Stimulated activated CD8-positive, alpha-beta memory T cell treated with anti-CD3 and anti-CD28 coated beads, Interleukin-2, amount 100 ng/mL, for 48 hours (primary cell): ENCODE measurements around the gene MSANTD3.
"Not testable (repeated sequence)": the region's sequence is repeated elsewhere in the genome, so short reads cannot be mapped to it uniquely, and the experiment has no call there.

Source experiments
- DNase-seq, 2 donors: peaks; one replicate each; pipeline ENCODE4 v3.0.0-alpha.2; 2020; ENCODE audit warnings: low read depth in 2 of 2

The MSANTD3 gene

DNA sequence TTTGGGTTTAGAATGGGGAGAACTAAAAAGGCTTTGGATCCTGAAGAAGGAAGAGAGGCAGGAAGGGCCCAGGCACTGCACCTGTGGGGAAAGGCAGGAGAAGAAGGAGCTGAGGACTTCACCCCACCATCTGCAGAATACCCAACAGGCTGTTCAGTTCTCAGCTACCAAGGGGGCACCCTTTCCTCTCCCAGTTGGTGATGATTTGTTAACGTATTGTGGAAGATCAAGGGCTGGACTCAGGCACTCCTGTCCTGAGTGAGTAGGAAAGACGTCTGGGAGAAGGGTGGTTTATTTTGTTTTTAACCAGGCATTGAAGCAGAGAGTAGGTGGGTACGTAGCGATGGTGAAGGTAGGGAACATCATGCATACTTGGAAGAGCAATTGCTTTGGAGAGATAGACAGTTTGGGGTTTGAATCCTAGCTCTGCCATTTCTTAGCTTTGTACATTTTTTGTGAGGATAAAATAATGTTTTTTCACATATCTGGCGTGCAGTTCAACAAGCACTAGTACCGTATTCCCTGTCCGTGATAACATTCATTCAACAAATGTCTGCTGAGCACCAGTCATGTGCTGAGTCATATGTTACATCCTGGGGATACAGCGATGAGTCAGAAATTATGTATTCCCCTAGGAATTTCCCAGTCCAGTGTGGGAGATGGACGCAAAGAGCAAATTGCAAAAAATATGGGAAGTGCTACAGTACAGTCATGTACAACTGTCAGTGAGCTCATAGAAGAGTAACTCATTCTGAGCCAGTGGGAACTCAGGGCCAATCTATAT is 2.1 kb downstream of the MSANTD3 start:
- no peak for DNase-seq

DNA sequence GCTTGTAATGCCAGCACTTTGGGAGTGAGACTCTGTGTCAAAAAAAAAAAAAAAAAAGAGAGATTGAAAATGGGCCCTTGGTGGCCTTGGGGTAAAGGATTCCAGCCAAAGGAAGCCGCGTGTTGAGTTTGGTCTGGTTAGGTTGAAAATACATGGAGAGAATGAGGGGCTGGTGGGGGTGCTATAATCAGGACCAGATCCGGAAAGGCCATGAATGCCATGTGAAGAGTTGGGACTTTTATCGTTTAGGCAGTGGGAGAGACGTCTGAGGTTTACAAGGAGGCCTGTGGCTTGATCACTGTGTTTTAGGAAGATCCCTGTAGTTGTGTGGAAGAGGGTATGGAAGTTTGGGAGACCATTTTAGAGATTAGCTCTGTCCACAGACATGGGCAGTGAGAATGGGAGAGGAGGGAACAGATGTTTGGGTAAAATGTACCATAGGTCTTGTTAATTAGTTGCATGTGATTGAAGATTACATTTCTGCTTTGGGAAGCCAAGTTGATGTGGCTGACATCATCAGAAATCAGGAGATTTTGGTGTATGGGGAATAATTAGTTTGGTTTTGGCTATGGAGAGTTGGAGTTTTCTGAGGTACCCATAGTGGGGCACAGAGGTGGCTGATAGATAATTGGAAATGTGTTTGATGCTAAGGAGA is 3.5 kb downstream of the MSANTD3 start:
- no peak for DNase-seq

DNA sequence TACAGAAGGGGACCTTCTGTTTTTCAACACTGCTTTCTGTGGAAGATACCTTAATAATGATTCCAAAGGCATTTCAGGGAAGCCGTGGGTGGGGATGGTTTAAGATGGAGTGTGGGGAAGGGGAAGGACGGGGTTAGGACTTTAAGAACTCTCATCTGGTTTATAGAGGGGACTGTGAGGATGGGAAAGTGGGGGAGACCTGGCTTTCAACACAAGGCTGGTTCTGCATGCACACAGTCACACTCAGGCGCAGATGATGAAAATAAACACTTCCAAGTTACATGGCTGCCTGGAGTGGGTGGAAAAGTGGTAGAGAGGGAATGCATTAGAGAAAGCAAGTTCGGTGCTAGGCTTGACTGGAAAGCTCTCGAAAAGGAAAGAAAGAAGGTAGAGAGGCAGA is 4.9 kb downstream of the MSANTD3 start:
- DNase-seq, result no peak

DNA sequence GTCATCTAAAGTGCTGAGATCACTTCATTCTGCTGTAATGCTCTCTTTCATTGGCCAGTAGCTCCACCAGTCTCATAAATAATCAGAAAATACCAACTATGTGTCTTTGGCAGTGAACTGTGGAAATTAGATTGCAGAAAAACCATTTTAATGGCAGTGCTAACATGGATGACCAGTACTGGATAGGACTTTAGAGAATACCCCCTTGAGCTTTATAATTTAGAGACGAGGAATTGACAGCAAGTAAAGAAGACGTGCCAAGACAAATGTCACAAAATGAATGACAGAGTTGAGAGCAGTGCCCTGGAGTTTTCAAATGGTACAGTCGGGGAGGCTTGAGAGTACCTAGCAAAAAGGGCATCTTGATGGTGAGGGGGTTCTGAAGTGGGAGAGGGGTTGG is 5.8 kb downstream of the MSANTD3 start:
- DNase-seq, result no peak

DNA sequence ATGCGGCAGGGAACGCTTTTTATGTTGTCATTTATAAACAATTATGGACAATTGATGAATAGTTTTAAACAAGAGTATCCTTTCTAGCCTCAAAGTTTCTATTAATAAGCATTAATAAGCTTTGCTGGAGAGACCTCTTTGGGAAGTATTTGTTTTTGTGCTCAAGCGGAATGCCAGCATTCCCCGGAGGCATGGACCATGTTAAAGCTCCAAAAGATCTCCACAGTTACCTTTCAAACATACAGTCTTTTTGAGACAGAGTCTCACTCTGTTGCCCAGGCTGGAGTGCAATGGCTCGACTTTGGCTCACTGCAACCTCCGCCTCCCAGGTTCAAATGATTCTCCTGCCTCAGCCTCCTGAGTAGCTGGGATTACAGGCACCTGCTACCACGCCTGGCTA is 9.6 kb downstream of the MSANTD3 start:
- no peak for DNase-seq

DNA sequence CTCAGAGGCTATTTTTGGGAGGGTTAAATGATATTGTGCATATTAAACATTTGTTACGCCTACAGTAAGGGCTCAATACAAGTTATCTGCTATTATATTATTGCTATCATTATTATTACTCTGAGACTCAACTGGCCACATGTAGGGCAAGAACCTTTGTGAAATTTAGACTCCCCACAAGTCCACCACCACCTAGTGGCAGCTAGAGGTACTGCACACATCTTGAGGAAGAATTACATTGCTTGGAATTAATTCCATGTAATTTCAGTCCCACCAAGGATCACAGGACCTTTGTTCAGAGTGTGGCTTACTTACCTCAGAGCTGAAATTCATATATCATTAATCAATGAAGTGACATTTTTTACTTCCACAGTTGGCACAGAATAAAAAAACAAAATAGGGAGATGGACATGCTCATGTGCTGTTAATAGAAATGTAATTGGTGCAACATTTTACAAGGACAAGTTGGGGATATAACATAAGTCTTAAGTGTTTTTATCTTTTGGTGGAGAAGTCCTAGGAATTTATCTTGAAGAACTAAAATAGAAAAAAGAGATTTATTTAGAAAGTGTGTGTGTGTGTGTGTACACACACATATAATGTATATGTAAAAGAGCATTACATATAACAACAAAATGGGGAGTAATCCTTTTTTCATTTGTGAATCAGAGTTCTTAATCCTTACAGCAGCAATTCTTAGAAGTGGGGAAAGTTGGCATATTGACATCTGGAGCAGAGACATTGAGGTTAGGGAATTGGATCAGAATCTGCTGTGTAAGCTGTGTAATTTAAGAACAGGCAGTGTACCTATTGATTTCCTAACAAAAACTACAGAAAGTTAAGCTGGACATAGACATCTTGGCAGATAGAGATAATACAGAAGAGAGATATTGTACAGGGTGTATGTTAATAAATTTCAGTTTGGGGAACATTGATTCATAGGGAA is 11.2 kb downstream of the MSANTD3 start:
- DNase-seq, result peak; percentile 24 to 43

DNA sequence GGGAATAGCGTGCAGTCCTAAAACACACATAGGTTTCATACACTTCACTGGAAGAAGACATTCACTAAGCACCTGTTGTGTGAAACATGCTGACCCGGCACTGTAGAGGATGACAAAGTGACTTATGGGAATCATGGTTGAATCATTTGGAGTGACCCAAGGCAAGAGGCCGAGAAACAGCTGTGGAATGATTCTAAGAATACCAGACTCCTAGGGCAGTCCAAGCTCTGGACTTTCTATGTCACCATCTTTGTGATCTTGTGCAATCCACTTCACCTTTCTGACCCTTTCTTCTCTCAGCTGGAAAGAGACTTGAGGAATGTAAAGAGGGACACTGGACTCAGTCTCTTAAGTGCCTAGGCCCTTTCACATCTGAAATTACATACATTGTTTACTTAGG is 13.1 kb downstream of the MSANTD3 start:
- DNase-seq, result no peak

DNA sequence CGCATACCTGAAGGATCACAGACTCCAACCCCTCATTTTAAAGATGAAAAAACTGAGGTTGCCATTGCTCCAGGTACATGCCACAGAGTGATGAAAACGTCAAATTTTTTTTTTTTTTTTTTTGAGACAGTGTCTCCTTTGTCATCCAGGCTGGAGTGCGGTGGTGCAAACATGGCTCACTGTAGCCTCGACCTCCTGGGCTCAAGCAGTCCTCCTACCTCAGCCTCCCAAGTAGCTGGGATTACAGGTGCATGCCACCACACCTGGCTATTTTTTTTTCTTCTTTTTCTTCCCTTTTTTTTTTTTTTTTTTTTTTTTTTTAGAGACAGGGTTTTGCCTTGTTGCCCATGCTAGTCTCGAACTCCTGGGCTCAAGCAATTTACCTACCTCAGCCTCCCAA is 13.5 kb downstream of the MSANTD3 start:
- DNase-seq, result not testable (repeated sequence)

DNA sequence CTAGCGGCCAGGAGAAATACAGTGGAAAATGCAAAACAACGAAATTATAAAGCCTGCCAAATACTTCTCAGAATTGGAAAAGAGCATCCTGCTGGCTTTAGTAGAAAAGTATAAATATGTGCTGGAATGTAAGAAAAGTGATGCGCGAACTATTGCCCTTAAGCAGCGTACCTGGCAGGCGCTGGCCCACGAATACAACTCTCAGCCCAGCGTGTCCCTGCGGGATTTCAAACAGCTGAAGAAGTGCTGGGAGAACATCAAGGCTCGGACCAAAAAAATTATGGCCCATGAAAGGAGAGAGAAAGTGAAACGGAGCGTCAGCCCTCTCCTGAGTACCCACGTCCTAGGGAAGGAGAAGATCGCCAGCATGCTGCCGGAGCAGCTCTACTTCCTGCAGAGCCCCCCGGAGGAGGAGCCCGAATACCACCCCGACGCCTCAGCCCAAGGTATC is 15.0 kb downstream of the MSANTD3 start:
- no peak for DNase-seq

DNA sequence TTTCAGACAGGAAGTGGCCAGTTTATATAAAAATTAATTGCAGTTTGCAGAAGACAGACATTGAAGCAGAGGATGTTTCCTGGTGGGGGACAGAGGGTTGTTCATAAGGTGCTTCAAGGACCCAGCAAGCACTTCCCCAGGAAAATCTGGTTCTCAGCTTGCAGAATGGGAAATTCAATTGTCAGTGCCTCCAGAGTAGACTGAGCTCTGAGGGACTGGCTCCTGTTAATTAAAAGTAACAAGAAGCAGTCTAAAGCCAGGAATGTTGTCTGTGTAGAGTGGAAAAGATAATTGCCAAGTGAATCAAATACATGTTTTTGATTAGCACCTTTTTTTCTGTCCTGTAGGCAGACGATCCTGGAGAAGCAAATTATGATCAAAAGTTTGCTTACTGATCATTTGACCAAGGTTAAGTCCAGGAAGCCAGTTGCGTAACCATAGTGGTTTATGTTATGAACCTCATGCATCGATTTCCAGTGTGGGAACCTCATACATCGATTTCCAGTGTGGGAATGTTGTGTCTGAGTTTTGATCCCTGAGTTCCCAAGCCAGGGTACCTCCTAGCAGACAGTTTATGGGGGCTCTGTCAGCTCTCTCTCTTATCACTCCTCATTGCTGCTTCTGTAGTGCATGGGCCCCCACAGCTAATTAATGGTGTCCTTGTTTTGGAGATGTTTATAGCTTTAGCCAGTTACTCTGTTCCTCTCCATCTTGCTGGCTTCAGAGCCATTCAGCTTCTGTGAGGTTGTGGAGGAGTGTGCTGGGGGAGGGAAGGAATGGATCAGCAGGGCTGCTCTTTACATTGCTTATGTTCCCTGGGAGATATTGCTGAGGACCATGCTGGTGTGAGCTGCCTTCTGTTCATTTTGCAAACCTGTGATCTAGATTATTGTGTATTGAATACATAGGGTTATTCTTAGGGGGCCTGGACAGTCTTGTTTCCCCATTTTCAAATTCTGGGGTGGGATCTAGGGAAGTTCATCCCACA is 17.1 kb downstream of the MSANTD3 start:
- DNase-seq, result no peak

DNA sequence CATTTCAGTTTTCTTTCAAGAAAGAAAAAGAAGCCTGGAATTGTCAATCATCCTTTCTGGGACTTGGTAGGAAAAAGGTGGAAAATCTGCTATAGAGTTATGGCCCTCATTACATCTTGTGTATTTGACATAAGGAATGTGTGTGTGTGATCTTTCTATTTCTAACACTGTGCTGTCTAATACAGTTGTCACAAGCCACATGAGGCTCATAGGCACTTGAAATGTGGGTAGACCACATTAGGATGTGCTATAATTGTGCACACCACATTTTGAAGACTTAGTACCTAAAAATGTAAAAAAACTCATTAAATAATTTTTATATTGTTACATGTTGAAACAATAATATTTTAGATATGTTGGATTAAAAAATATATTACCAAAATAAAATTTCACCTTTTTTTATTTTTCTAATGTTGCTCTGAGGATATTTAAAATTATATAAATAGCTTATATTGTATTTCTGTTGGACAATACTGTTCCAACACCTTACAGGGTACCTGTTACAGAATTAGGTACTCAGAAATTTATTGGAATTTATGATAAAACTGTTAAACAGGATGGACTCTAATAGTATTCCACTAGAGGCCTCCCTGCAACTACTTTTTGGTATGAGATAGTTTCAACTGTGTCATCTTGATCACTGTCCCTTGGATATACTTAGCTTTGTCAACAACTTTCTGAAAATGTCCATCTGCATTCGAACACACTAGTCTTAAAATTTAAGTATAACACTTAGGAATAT is 18.4 kb downstream of the MSANTD3 start:
- no peak for DNase-seq

DNA sequence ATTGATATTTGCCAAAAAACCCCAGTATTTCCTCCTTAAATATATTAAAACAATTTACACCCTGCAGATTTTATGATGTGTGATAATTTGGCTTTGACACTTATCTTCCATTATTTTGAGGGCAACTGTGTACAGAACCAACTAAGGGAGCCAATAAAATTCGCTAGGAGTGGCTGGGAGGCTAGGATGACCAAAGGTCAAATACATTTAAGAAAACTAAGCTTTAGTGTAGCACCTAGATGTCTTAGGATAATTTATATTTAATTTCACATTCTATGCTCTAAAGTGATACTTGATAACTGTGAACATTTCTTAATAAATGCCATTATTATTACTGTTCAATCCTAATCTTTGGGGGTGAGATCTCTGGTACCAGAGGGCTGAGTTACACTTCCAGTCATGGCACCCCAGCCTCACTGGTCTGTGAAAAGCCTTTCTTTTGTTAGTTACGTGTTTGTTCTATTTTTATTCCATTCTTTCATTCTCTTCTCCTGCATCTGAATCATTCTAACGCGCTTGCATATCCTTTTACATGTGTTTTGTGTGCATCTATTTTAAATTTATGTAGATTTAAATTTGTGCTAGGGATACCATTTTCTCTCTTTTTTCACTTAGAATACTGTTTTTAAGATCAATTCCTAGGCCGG is 19.1 kb downstream of the MSANTD3 start:
- no peak for DNase-seq

DNA sequence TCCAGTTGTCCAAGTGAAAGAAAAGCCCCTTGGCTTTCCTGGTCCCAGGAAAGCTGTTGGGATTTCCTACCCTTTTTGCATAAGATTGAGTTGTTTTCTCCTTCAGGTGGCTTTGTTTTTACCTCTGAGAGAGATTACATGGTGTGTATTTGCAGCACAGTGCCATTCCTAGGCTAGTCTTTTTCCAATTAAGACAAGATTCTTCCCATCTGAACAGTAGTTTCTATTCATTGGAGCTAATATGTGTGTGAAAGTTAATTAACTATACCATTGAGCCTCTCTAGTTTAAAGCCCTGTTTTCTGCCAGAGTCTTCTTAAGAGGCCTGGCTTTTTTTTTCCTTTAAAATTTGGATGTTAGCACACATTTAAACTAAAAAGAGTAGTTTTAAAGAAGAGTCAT is 20.1 kb downstream of the MSANTD3 start:
- DNase-seq, result no peak

DNA sequence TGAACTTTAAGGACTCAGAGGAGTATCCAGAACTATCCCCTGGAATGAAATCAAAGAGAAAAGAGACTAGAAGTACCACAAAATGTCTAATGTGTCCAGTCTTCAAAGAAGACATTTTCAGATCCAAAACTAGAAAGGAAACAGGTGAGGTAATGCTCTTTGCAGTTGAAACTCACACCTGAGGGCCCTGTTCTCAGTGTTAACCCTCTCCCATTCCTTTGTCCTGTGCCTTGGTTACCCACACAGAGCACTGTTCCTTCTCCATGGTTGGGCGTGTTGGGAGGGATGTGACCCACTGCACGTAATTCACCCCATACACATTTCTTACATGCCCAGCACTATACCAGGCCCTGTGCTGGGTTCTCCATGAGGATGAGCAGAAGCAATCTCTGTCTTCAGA is 21.3 kb downstream of the MSANTD3 start:
- DNase-seq, result no peak

DNA sequence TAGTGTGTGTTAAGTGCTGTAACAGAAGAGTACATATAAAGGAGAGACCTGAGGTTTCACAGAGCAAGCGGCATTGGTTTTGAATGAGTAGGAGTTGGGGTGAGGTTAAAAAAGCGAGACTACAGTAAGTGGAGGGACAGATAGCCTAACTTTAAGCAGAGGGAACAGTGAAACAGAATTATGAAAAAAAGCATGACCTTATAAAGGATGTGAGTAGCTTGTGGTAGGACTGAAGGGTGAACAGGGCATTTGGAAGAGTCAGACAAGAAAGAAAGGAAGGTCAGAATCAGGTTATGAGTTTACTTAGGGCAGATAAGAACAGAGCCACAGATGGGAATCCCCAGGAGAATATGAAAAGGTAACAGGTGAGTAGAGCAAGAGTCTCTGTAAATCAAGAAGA is 22.5 kb downstream of the MSANTD3 start:
- no peak for DNase-seq

DNA sequence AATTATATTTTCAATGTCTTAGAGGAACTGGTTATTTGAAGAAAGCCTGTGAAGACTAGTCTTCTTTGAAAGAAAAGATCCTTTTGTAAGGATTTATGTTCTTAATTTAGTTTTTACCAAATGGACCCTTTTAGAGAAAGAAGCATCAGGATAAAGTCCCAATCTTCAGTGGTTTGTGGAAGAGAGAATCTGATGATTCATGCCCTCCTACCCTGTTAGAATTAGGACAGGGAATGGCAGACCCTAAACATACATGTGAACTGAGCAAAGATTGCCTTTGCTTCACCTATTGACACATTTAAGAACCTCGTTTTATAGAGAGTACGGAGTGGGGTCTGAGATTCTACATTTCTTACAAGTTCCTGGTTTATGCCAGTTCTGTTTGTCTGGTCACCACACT is 26.0 kb downstream of the MSANTD3 start:
- no peak for DNase-seq

DNA sequence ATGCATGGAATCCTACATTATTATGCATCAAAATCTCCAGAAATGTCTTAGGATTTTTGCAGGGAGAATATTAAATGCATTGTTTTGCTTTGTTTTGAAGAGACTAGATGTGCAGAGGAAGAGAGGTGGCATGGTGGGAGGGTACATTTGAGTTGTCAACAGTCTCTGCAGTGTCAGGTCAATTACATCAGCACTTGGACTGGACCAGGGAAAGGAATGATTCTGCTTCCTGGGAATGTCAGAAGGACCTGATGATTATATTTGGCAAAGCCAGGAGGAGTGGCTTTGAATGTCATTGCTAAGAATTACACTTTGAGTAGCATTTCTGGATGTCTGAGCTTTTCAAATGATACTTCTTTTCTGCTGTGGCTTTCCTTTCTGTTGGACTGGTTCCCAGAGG is 28.5 kb downstream of the MSANTD3 start:
- no peak for DNase-seq

DNA sequence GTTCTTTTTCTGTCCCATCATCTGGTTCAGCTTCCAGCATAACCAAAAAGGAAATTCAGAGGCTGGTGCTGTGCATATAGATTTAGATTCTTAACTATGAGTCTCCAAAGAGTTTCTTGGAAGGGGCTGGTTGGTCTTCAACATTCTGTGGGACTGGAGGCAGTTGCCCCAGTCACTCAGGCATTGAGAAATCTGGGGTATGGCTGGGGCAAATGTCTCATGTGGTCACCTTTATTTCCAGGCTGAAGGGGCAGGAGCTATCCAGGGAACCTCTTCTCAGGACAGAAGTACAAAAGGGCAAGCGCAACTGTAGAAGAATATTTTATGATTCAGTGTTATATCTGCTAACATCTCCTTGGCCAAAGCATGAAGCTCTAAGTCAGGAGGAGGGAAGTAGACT is 30.6 kb downstream of the MSANTD3 start:
- DNase-seq, result no peak

DNA sequence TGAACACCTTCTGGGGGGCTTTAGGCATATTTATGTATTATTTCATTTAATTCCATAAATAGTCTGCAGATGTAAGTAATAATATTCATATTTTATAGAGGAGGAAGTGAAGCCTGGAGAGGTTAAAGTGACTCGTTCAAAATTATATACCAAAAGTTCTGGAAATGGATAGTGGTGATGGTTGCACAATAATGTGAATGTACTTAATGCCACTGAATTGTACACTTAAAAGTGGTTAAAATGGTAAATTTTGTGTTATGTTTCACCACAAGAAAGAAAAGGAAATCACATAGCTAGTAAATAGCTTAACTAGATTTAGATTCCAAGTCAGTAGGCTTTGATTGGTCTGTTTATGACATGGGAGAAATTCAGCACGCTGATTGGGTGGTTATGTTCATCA is 33.0 kb downstream of the MSANTD3 start:
- no peak for DNase-seq

DNA sequence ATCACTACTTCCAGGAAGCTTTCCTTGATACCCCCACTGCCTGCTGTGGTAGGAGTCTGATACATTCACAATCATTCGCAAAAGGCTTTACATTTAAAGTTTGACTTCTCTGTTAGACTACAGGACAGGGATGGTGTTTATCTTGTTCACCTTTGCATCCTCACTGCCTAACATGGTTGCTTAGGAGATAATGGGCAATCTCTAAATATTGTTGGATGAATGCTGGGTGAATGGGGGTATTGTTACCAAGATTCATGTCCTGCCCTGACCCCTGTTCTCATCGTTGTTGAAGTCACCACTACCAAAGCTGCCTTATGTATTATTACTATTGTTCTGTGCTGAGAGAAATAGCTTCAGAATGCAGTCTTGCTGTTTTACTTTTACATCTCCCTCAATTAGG is 38.3 kb downstream of the MSANTD3 start:
- no peak for DNase-seq
